Vagina (tissue), 2 donors: ENCODE results near the gene TCOF1. TPM values are rescaled to one million over a fixed set of nuclear protein-coding genes. Genes with fewer than 3 reads are reported as not detected.

ENCODE experiments used
- DNase-seq, 2 donors: peaks; one replicate each; pipeline ENCODE4 v3.0.0-alpha.2; 2017; ENCODE audit errors: extremely low spot score in 2 of 2
- H3K27ac ChIP-seq: fragments of 200-600 bp; sonication (generic); one replicate; pipeline ENCODE4 v1.5.1; 2019
- H3K27me3 ChIP-seq: fragments of 200-600 bp; sonication (generic); one replicate; pipeline ENCODE4 v1.5.1; 2019
- H3K36me3 ChIP-seq, 2 donors: fragments of 200-600 bp; sonication (generic); one replicate each; pipeline ENCODE4 v1.5.1; 2017 to 2019
- H3K4me1 ChIP-seq: fragments of 200-600 bp; sonication (generic); one replicate; pipeline ENCODE4 v1.5.1; 2019
- H3K4me3 ChIP-seq, 2 donors: fragments of 200-600 bp; sonication (generic); 1 replicate in 1 of 2; 2 replicates in 1 of 2; pipeline ENCODE4 v1.5.1; 2016 to 2019
- H3K9me3 ChIP-seq: fragments of 200-600 bp; sonication (generic); one replicate; pipeline ENCODE4 v1.5.1; 2019
- POLR2A ChIP-seq, 2 donors: fragments of 450-650 bp; IDR thresholded peaks; one replicate each; pipeline ENCODE4 v1.6.1; 2017; ENCODE audit warnings: antibody characterized with exemption in 2 of 2, mild to moderate bottlenecking in 2 of 2, moderate library complexity in 2 of 2
- POLR2AphosphoS5 ChIP-seq, 2 donors: sonication (generic); formaldehyde crosslinking; IDR thresholded peaks; one replicate each; pipeline ENCODE4 v1.9.0; 2017; ENCODE audit warnings: antibody characterized with exemption in 2 of 2, mild to moderate bottlenecking in 2 of 2, low read depth in 1 of 2; ENCODE audit not compliant: insufficient read depth in 1 of 2
- intact Hi-C: fragments of 100-400 bp; cut with DNase I; formaldehyde crosslinking; loops from one replicate; pipeline ENCODE4 v1.15.1; 2023
- total RNA-seq: library from RNA; depleted of rRNA; stranded (reverse); fragments of >200 nt; gene quantifications from one replicate; pipeline ENCODE4 v1.2.3, GENCODE V29; 2016
- TF ChIP-seq, protein P1 (sequence below), 3 experiments: fragments of 450-650 bp in 2 of 3; fragments of 200-600 bp in 1 of 3; sonication (generic) in 1 of 3; IDR thresholded peaks; one replicate each; pipeline ENCODE4 v1.5.1; 2017 to 2019; ENCODE audit warnings: antibody characterized with exemption in 3 of 3, mild to moderate bottlenecking in 2 of 3, moderate library complexity in 2 of 3

TCOF1 gene
- total RNA-seq, 1 donor from 2014 or later: 39.3 TPM

DNA sequence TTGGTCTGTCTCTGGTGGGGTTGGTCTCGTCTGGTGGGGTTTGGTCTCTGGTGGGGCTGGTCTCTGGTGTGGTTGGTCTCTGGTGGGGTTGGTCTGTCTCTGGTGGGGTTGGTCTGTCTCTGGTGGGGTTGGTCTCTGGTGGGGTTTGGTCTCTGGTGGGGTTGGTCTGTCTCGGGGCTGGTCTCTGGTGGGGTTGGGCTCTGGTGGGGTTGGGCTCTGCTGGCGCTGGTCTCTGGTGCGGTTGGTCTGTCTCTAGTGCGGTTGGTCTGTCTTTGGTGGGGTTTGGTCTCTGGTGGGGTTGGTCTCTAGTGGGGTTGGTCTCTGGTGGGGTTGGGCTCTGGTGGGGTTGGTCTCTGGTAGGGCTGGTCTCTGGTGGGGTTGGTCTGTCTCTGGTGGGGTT is 71.5 kb downstream of the TCOF1 start:
- no peak overlapping the region for H3K27ac ChIP-seq
- intact Hi-C loops: no loop called here

DNA sequence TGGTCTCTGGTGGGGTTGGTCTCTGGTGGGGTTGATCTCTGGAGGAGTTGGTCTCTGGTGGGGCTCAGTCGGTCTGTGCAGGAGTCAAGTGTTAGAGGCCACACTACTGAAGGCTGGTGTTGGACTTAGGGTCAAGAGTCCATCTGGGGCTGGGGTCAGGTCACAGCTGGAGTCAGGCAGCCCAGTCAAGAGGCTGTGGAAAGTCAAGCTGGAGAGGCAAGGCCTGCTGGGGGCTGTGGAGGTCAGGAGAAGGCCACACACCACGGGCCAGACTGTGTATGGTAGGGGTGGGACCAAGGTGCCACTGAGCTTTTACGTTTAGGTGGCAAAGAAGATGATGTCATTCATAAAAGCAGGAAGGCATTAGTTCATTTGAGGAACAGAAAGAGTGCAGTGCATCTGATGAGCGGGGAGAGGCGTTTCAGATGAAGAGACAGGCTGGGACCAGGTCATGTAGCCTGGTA is 71.9 kb downstream of the TCOF1 start:
- no peak for DNase-seq
- no peaks in the 10 kb centered on the region for H3K4me1 ChIP-seq
- intact Hi-C loops: no loop called here
- no peak overlapping the region for H3K27ac ChIP-seq
- no peaks in the 10 kb centered on the region for H3K36me3 ChIP-seq
- H3K27me3 ChIP-seq: no peaks in the 10 kb centered on the region
- no peak overlapping the region for H3K4me3 ChIP-seq
- no peaks in the 10 kb centered on the region for H3K9me3 ChIP-seq
- TF ChIP-seq POLR2AphosphoS5 (IDR thresholded peaks at IDR 0.05; ENCODE audit: insufficient read depth in 1 of 2, low read depth in 1 of 2): no peak
- TF ChIP-seq, protein P1, sequence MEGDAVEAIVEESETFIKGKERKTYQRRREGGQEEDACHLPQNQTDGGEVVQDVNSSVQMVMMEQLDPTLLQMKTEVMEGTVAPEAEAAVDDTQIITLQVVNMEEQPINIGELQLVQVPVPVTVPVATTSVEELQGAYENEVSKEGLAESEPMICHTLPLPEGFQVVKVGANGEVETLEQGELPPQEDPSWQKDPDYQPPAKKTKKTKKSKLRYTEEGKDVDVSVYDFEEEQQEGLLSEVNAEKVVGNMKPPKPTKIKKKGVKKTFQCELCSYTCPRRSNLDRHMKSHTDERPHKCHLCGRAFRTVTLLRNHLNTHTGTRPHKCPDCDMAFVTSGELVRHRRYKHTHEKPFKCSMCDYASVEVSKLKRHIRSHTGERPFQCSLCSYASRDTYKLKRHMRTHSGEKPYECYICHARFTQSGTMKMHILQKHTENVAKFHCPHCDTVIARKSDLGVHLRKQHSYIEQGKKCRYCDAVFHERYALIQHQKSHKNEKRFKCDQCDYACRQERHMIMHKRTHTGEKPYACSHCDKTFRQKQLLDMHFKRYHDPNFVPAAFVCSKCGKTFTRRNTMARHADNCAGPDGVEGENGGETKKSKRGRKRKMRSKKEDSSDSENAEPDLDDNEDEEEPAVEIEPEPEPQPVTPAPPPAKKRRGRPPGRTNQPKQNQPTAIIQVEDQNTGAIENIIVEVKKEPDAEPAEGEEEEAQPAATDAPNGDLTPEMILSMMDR (IDR thresholded peaks at IDR 0.05): no peak
- TF ChIP-seq POLR2A (IDR thresholded peaks at IDR 0.05): no peak

More for the DNA sequence above, 71.5 kb downstream of the TCOF1 start:
- H3K9me3 ChIP-seq: no peaks in the 10 kb centered on the region
- DNase-seq: no peak
- H3K4me1 ChIP-seq: no peaks in the 10 kb centered on the region
- H3K27me3 ChIP-seq: no peaks in the 10 kb centered on the region
- TF ChIP-seq, protein P1 (IDR thresholded peaks at IDR 0.05): no peak
- TF ChIP-seq POLR2A (IDR thresholded peaks at IDR 0.05) (no peak), POLR2AphosphoS5 (IDR thresholded peaks at IDR 0.05; ENCODE audit: insufficient read depth in 1 of 2, low read depth in 1 of 2) (no peak)
- H3K36me3 ChIP-seq: no peaks in the 10 kb centered on the region
- H3K4me3 ChIP-seq: no peak overlapping the region

DNA sequence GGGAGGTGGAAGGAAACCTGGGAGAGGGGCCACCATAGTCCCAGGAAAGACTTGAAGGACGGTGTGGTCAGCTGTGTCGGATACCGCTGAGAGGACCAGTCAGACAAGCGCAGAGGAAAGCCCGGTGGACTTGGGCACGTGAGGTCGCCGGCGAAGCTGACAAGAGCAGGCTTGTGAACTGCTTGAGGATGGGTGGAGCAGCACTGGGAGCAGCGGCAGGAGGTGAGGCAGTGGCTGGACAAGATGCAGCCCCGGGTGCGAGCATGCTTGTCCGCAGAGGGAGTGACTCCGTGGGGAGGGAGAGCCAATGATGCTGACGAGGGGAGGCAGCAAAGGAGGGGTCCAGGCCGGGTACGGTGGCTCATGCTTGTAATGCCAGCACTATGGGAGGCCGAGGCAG is 73.6 kb downstream of the TCOF1 start:
- H3K4me1 ChIP-seq: peaks cover 3% of the 10 kb centered on the region
- TF ChIP-seq POLR2A (IDR thresholded peaks at IDR 0.05): no peak
- TF ChIP-seq, protein P1 (IDR thresholded peaks at IDR 0.05): no peak
- no peak for TF ChIP-seq POLR2AphosphoS5 (IDR thresholded peaks at IDR 0.05; ENCODE audit: insufficient read depth in 1 of 2, low read depth in 1 of 2)
- intact Hi-C loops: no loop called here

DNA sequence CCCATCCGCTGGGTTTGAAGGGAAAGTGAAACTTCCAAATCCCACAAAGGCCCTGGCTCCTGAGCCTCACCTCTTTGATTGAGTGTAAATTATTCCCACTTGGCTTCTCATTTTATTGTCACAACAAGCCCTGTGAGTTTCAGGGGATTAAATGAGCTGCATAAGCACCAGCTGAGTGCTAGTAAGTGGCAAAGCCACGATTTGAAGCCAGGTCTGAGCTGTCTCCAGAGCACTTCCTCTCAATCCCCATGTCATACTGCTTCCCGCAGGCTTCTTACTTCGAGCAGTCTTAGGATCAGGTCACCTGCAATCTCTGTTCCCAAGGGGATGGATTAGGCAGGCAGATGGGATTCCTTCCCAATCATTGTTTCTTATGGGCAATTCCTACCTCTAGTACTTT is 74.1 kb downstream of the TCOF1 start:
- intact Hi-C loops: no loop called here
- no peak overlapping the region for H3K27ac ChIP-seq
- TF ChIP-seq POLR2AphosphoS5 (IDR thresholded peaks at IDR 0.05; ENCODE audit: insufficient read depth in 1 of 2, low read depth in 1 of 2) (no peak), POLR2A (IDR thresholded peaks at IDR 0.05) (no peak)
- TF ChIP-seq, protein P1 (IDR thresholded peaks at IDR 0.05): no peak
- peaks cover 8% of the 10 kb centered on the region for H3K4me1 ChIP-seq
- H3K36me3 ChIP-seq: no peaks in the 10 kb centered on the region
- no peaks in the 10 kb centered on the region for H3K27me3 ChIP-seq
- no peak overlapping the region for H3K4me3 ChIP-seq
- H3K9me3 ChIP-seq: no peaks in the 10 kb centered on the region
- DNase-seq: no peak

More for the DNA sequence above, 73.6 kb downstream of the TCOF1 start:
- no peak for DNase-seq
- Histone ChIP-seq H3K9me3 (no peaks in the 10 kb centered on the region), H3K4me3 (no peak overlapping the region), H3K36me3 (no peaks in the 10 kb centered on the region), H3K27me3 (no peaks in the 10 kb centered on the region), H3K27ac (no peak overlapping the region)

DNA sequence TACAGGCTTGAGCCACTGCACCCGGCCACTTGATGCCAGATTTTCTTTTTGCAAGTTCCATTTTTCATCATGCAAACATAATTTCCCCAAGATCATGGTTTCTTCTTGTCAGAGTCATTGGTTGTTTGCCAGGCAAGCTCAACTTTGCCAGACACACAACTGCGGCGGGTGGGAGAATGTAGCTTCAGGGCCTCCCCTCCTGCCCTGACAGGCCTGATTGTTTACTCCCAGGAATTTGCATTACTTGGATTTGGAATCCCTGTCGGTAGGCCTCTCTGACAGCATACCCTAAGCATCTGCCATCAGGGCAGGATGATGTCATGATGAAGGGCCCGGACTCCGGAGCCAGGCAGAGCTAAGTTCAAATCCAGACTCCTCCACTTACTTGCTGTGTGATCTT is 77.0 kb downstream of the TCOF1 start:
- Histone ChIP-seq H3K36me3 (no peaks in the 10 kb centered on the region), H3K4me1 (peaks cover 8% of the 10 kb centered on the region), H3K4me3 (no peak overlapping the region), H3K27me3 (no peaks in the 10 kb centered on the region), H3K9me3 (no peaks in the 10 kb centered on the region), H3K27ac (no peak overlapping the region)
- TF ChIP-seq, protein P1 (IDR thresholded peaks at IDR 0.05): no peak
- TF ChIP-seq POLR2AphosphoS5 (IDR thresholded peaks at IDR 0.05; ENCODE audit: insufficient read depth in 1 of 2, low read depth in 1 of 2) (no peak), POLR2A (IDR thresholded peaks at IDR 0.05) (no peak)
- DNase-seq: no peak
- intact Hi-C loops: no loop called here
